OCI-LY7 (cell line): ENCODE data around the gene ISOC2. TPM values are rescaled to one million over a fixed set of nuclear protein-coding genes. Genes with fewer than 3 reads are reported as not detected.
A peak's percentile ranks its signal among the peaks of the same experiment; 100 is the strongest.

Source experiments
- BruUV-seq: library from RNA; stranded (reverse); fragments of 400-500 nt; replicated peaks from 2 replicates; lab custom pipeline; 2021; lab: Mats Ljungman, UMichigan
- CTCF ChIA-PET: fragments of 300-600 bp; sonication (Branson Sonifier 250); formaldehyde crosslinking; loops from one replicate; lab custom pipeline; 2022; ENCODE audit warnings: antibody characterized with exemption; ENCODE audit not compliant: unreplicated experiment; lab: Charles Lee
- POLR2A ChIA-PET: fragments of 300-600 bp; sonication (Branson Sonifier 250); formaldehyde crosslinking; loops from one replicate; lab custom pipeline; 2022; ENCODE audit warnings: antibody characterized with exemption; lab: Charles Lee
- DNase-seq: peaks from one replicate; pipeline ENCODE4 v3.0.0-alpha.2; 2015; ENCODE audit warnings: low spot score
- H2AFZ ChIP-seq: fragments of 200-600 bp; sonication (generic), shearing (Covaris generic); 2 replicates; pipeline ENCODE4 v1.6.1; 2014; ENCODE audit warnings: mild to moderate bottlenecking, antibody characterized with exemption, low read length, moderate library complexity
- H3K27ac ChIP-seq: fragments of 200-600 bp; sonication (generic); 2 replicates; pipeline ENCODE4 v1.5.1; 2014; ENCODE audit warnings: mixed run types, low read depth, mild to moderate bottlenecking, moderate library complexity, low read length, inconsistent platforms; ENCODE audit not compliant: poor library complexity, severe bottlenecking
- H3K36me3 ChIP-seq: fragments of 200-600 bp; sonication (generic); 2 replicates; pipeline ENCODE4 v1.6.1; 2014; ENCODE audit warnings: mild to moderate bottlenecking, antibody characterized with exemption, low read length, moderate library complexity, mixed read lengths; ENCODE audit not compliant: insufficient read depth
- H3K4me1 ChIP-seq: fragments of 200-600 bp; sonication (generic); 2 replicates; pipeline ENCODE4 v1.5.1; 2014; ENCODE audit warnings: mild to moderate bottlenecking, low read length; ENCODE audit not compliant: insufficient read depth, poor library complexity, severe bottlenecking
- H3K4me2 ChIP-seq: fragments of 200-600 bp; sonication (generic); 2 replicates; pipeline ENCODE4 v1.6.1; 2014; ENCODE audit warnings: mild to moderate bottlenecking, low read length
- H3K4me3 ChIP-seq: fragments of 200-600 bp; sonication (generic); 2 replicates; pipeline ENCODE4 v1.5.1; 2014; ENCODE audit warnings: mild to moderate bottlenecking, low read depth, low read length; ENCODE audit not compliant: poor library complexity, severe bottlenecking
- H3K79me2 ChIP-seq: fragments of 200-600 bp; sonication (generic); 2 replicates; pipeline ENCODE4 v1.6.1; 2016; ENCODE audit warnings: low read depth, mild to moderate bottlenecking, low read length, moderate library complexity, mixed read lengths; ENCODE audit not compliant: insufficient read depth
- H3K9me2 ChIP-seq: fragments of 200-600 bp; sonication (generic); 2 replicates; pipeline ENCODE4 v1.6.1; 2016; ENCODE audit warnings: mild to moderate bottlenecking, low read length, mixed read lengths; ENCODE audit not compliant: insufficient read depth
- H3K9me3 ChIP-seq: fragments of 200-600 bp; sonication (generic); 2 replicates; pipeline ENCODE4 v1.6.1; 2014; ENCODE audit warnings: mild to moderate bottlenecking, mixed run types, low read length, mixed read lengths
- H4K20me1 ChIP-seq: fragments of 200-600 bp; sonication (generic); 2 replicates; pipeline ENCODE4 v1.6.1; 2014; ENCODE audit warnings: mild to moderate bottlenecking, antibody characterized with exemption, low read length, moderate library complexity, mixed read lengths; ENCODE audit not compliant: insufficient read depth
- EZH2phosphoT487 ChIP-seq: fragments of 200-600 bp; sonication (generic); IDR thresholded peaks from 2 replicates; pipeline ENCODE4 v1.6.1; 2018; ENCODE audit warnings: low read depth, borderline replicate concordance, mild to moderate bottlenecking, mixed run types, antibody characterized with exemption, low read length, moderate library complexity, mixed read lengths
- intact Hi-C: fragments of 100-400 bp; cut with micrococcal nuclease; formaldehyde crosslinking; loops from one replicate; pipeline ENCODE4 v1.10.0; 2022; ENCODE audit not compliant: unreplicated experiment
- total RNA-seq, 2 experiments: library from RNA; depleted of rRNA in 1 of 2; stranded (reverse); fragments of >200 nt in 1 of 2; shearing (Covaris generic) in 1 of 2; gene quantifications; 2 replicates each; pipeline ENCODE4 v1.2.3, GENCODE V29; 2014 to 2022
- TF ChIP-seq, protein P1 (sequence below): fragments of 200-600 bp; sonication (generic); conservative IDR thresholded peaks from 2 replicates; pipeline ENCODE4 v1.5.1; 2014; ENCODE audit warnings: mild to moderate bottlenecking, antibody characterized with exemption, low read length, moderate library complexity, mixed read lengths

ISOC2 gene
- total RNA-seq, 2 experiments from 2014 or later, result 37.0 to 115 TPM

DNA sequence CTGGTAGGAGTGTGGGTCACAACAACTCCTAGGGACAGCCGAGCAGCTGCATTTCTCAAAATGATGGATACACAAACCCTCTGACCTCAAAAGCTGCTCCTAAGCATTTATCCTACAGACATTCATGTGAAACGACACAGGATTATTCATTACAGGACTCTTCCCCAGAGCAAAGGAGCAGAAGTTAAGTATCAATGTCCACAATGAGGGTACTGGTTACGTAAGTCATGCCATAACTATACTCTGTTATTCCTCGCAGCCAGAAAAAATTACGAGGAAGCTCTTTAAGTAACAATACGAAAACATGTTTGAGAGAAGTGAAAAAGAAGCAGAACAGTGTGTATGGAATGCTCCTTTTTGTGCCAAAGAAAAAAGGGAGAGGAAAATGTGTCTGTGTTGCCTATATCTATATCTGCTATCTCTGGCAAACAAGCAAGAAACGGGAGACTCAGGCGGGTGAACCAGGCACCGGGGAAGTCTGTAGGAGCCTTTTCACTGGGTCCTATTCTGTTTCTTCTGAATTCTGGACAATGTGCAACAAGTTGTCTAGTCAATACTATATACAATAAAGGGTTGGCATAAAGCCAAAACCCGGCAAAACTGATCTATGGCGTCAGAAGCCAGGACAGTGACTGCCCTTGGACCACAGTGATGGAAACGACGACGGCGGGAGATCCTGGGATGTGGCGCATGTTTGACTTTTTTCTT, 1.3 kb downstream of the ISOC2 start:
- Histone ChIP-seq H3K4me2 (peak overlapping the region; percentile 92), H3K9me3 (no peaks in the 10 kb centered on the region), H3K4me3 (peak overlapping the region; percentile 94), H3K4me1 (peaks cover 17% of the 10 kb centered on the region), H3K36me3 (no peaks in the 10 kb centered on the region), H4K20me1 (no peaks in the 10 kb centered on the region), H2AFZ (no peak overlapping the region), H3K79me2 (peaks cover 8% of the 10 kb centered on the region; the same call in 1 of the 2 replicates), H3K9me2 (no peaks in the 10 kb centered on the region), H3K27ac (no peak overlapping the region)
- CTCF ChIA-PET, result interaction anchor here (1.0 kb wide), 1 partner anchor 159 kb away, joined by 3 read pairs; no protein-coding TSS in a partner anchor
- TF ChIP-seq, protein P1, sequence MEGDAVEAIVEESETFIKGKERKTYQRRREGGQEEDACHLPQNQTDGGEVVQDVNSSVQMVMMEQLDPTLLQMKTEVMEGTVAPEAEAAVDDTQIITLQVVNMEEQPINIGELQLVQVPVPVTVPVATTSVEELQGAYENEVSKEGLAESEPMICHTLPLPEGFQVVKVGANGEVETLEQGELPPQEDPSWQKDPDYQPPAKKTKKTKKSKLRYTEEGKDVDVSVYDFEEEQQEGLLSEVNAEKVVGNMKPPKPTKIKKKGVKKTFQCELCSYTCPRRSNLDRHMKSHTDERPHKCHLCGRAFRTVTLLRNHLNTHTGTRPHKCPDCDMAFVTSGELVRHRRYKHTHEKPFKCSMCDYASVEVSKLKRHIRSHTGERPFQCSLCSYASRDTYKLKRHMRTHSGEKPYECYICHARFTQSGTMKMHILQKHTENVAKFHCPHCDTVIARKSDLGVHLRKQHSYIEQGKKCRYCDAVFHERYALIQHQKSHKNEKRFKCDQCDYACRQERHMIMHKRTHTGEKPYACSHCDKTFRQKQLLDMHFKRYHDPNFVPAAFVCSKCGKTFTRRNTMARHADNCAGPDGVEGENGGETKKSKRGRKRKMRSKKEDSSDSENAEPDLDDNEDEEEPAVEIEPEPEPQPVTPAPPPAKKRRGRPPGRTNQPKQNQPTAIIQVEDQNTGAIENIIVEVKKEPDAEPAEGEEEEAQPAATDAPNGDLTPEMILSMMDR, result no peak
- TF ChIP-seq EZH2phosphoT487, result no peak
- intact Hi-C loops, result no loop called here
- BruUV-seq, result TSS peak; percentile 87
- POLR2A ChIA-PET, result no interaction called here
- no peak for DNase-seq

DNA sequence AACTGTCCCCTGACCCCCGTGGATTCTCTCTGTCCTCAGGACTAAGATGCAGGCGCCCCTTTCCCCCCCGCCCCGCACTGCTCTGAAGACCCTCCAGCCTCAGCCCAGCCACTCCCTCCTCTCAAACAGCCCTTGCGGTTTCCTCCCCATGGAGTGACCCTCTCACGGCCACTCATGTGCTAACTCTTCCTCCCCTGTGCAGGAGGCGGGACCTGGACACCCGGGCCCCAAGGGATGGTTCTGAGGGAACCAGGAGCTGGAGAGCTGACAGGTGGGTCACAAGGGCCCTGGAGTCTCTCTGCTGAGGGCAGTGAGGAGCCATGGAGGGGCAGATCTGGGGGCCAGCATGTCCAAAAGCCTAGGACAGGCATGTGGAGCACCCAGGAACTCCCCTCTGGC, 1.9 kb downstream of the ISOC2 start:
- H3K4me2 ChIP-seq, result 0 out of 2 replicates have a peak overlapping the region, but pooled peaks have one; percentile 92

More for the DNA sequence above, 1.9 kb downstream of the ISOC2 start:
- Histone ChIP-seq H2AFZ (no peak overlapping the region), H3K4me1 (peaks cover 17% of the 10 kb centered on the region), H4K20me1 (no peaks in the 10 kb centered on the region), H3K9me3 (no peaks in the 10 kb centered on the region), H3K4me3 (no peak overlapping the region), H3K9me2 (no peaks in the 10 kb centered on the region), H3K27ac (no peak overlapping the region), H3K79me2 (peaks cover 8% of the 10 kb centered on the region; the same call in 1 of the 2 replicates), H3K36me3 (peaks cover 3% of the 10 kb centered on the region)
- POLR2A ChIA-PET, result no interaction called here
- DNase-seq, result no peak
- intact Hi-C loops, result no loop called here
- no TSS peak for BruUV-seq
- CTCF ChIA-PET, result interaction anchor here (1.0 kb wide), 1 partner anchor 158 kb away, joined by 3 read pairs; no protein-coding TSS in a partner anchor
- TF ChIP-seq, protein P1, result no peak
- TF ChIP-seq EZH2phosphoT487, result no peak
